ENCODE results near the gene CCDC137. TPM values are rescaled to one million over a fixed set of nuclear protein-coding genes. Genes with fewer than 3 reads are reported as not detected.
"Not testable (repeated sequence)": the region's sequence is repeated elsewhere in the genome, so short reads cannot be mapped to it uniquely, and the experiment has no call there.

The CCDC137 gene
- total RNA-seq, result 5.6 TPM

DNA sequence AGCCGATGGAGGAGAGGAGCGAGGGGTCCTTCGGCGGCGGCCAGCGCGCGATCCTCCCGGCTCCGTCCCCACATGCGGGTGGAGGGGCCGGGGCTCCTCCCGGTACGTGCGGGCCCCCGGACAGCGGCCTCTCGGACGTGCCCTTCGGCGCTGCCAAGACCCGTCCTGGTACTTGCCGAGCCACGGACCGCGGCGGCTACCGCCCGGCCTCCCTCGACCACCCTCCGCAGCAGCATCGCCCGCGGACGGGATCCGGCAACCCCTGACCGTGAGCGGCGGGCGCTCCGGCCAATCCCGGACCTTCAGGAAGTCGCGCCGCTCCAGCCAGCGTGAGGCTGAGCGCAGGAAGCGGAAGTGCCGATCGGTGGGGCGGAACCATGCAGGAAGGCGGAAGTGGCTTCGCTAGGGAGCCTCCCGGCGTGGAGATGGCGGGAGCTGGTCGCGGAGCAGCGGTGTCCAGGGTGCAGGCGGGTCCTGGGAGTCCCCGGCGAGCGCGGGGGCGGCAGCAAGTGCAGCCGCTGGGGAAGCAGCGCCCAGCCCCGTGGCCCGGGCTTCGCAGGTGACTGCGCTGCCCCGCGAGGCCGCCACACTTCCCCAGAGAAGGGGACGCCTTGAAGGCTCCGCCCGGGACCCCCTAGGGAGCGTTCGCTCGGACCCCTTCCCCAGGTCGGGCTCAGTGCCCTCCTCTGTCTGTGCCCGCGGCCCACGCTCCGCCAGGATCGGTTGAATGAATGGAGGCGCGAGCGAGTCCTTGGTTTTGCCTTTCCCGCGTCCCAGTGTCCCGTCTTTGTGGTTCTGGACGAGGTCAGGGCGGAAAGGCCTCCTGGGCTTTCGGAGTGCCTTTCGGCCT is at the start of gene CCDC137, which contains the start of gene OXLD1:
TSS of gene CCDC137 (plus strand) at position 396 of the 850 bp plus-strand sequence. CDS start at position 426, 30 bp downstream.
TSS of gene OXLD1 (minus strand) at position 264 of the 850 bp plus-strand sequence. CDS start at position 236, 28 bp downstream.
- peak; percentile 98 for DNase-seq

DNA sequence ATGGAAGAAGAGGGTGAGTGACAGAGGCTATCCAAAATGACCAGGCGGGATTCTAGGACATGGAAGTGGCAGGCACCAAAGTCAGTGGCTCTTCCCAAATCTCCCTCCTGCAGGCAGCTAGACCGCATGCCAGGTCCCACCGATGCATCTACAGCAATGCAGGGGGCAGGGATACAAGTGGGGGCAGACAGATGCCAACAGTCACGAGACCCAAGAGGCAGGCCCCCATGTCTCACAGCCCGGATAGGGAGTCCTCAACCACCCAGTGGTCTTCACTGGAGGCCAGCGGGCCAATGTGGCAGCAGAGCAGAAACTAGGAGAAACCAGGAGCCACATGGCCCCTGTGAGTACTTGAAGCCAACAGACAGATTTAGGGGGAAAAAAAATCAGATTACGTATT is 49.7 kb upstream of the CCDC137 start:
- DNase-seq, result no peak

- not testable (repeated sequence) for DNase-seq
These were observed 48.2 kb upstream of the CCDC137 start for GRCh38 chr17:81618307-81618706.

DNA sequence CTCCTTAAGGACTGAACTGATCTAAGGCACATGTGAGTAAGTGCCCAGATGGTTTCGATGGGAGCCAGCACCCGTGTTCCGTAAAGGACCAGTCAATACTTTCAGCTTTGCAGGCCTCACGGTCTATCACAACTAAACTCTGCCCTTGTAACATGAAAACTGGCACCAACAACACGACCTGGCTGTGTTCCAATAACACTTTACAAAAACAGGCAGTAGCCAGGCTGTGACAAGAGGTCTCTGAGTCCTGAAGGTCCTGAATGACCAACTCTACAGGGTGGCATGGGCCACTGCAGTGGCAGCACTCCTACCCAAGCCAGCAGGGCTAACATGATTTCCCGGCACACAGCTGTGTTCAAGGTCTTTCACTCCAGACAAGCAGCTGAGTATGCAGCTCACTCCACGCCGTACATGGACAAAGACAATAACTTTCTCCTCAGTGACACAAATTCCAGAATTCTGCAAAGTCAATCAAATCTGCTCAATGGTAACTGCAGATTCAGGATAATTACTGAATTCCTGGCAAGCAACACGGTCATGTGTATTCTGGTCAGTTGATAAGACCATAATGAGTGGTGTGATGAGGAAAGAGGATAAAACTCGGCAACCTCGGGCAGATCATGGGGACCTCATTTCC is 44.9 kb upstream of the CCDC137 start:
- no peak for DNase-seq

GRCh38 chr17:81630274-81630673 is 36.3 kb upstream of the CCDC137 start:
- no peak for DNase-seq

DNA sequence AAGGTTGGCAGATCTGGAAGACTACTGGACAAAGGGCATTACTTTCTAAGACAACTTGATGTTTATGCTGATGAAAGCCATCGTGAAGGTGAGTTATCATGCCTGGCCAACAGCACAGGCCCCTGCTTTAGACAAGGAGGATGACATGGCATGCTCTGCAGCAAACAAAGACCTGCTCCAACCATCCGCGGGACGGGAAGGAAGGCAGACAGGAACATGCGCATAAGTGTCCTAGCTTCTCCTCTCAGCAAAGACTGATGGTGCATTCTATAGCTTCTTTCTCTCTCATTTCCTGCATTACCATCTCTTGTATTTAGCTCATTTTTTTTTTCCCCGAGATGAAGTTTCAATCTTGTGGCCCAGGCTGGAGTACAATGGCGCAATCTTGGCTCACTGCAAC is 35.1 kb upstream of the CCDC137 start:
- DNase-seq, result no peak

DNA sequence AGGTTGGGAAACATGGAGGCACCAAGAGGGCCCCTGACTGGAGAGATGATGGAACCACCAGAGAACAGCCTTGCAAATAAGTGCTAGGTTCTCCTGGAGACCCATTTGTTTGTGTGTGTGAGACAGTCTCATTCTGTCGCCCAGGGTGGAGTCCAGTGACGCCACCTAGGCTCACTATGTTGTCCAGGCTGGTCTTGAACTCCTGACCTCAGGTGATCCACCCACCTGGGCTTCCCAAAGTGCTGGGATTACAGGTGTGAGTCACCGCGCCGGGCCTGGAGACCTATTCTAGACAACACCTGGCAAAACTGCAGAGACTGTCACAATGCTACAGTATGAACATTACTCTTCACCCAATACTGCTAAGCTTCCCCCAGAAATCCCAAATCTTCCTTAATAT is 31.1 kb upstream of the CCDC137 start:
- no peak for DNase-seq

GRCh38 chr17:81635973-81636504 is 30.5 kb upstream of the CCDC137 start:
- no peak for DNase-seq

DNA sequence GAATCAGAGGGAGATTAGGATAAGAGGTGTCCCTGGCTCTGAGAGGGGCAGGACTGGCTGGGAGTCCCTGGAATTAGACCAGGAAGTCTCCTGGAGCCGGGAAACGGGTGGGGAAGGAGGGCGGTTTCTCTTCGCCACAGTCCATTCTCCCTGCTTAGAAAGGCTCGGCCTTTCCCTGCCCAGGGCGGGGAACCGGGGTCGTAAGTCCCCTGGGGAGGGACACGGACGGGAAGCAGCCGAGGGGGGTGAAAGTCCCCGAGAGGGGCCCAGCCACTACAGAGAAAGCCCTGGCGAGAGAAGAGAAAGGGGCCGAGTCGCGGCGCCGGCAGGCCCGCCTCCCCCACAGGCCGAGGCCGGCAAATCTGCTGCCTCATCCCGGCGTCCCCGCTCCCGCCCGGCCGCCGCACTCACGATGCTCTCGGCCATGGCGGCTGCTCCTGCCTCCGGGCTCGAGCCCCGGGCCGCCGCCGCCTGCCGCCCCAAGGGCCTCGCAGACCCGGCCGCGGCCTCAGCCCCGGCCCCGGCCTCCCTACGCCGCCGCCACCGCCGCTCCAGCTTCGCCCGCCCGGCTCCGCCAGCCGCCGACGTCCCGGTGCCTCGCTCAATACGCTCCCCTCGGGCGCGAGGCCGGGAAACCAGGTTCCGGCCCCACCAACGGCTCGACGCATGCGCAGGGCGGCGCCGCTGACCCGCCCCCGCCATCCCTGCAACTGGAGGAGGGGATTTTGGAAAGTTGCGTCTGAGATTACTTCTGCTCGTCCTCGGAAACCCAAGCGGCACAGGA is 29.8 kb upstream of the CCDC137 start, which contains the start of the genes NPLOC4 and TSPAN10:
TSS of gene NPLOC4 (minus strand) at position 608 of the 784 bp plus-strand sequence. CDS start at position 426, 182 bp downstream.
TSS of gene TSPAN10 (plus strand) at position 692 of the 784 bp plus-strand sequence. CDS start 5,217 bp downstream, outside the sequence.
- peak; percentile 95 for DNase-seq

- DNase-seq, result no peak
These were observed 27.9 kb upstream of the CCDC137 start for GRCh38 chr17:81638683-81639082.

DNA sequence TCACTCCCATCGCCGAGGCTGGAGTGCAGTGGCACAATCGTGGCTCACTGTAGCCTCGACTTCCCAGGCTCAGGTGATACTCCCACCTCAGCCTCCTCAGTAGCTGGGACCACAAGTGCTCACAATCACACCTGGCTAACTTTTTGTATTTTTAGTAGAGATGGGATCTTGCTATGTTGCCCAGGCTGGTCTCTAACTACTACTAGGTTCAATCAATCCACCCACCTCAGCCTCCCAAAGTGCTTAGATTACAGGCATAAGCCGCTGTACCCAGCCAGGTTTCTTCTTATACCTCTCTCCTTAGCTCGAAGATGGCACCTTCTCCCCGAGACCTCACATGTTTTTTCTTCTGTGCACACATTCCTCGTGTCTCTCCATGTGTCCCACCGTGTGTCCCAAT is 26.5 kb upstream of the CCDC137 start:
- DNase-seq, result no peak

- DNase-seq, result no peak
These were observed 24.6 kb upstream of the CCDC137 start for GRCh38 chr17:81641825-81642489.

- no peak for DNase-seq
These were observed 22.0 kb upstream of the CCDC137 start for GRCh38 chr17:81644496-81644895.

GRCh38 chr17:81644976-81645952 is 21.3 kb upstream of the CCDC137 start:
- no peak for DNase-seq

- no peak for DNase-seq
These were observed 19.5 kb upstream of the CCDC137 start for GRCh38 chr17:81646869-81647600.

- DNase-seq, result no peak
These were observed 18.9 kb upstream of the CCDC137 start for GRCh38 chr17:81647640-81648012.

- DNase-seq, result no peak
These were observed 18.4 kb upstream of the CCDC137 start for GRCh38 chr17:81648013-81648706.

DNA sequence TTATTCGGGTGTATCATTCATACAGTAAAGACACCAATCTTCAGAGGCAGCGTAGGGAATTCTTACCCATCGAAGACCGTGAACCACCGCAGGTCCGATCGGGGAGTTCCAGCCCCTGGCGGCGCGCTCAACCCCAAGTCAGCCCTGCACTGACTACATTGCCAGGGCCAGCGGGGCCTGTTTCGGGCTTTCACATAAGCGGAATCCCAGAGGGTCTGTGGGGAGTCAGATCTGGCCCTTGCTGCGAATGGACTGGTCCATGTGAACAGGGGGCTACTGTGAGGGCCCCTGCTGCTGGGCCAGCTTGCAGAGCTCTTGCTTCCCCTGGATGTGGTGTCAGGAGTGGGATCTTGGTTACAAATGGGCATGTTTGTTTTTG is 17.8 kb upstream of the CCDC137 start:
- no peak for DNase-seq

GRCh38 chr17:81650951-81651350 is 15.6 kb upstream of the CCDC137 start:
- no peak for DNase-seq
